Nephron progenitor cell (in vitro differentiated cells): ENCODE data around the gene RLF.

Experiments
- DNase-seq: peaks from one replicate; pipeline ENCODE4 v3.0.0; 2021
- H3K27ac Mint-ChIP-seq: 2 replicates; pipeline ENCODE4 v1.8.0; 2021; ENCODE audit warnings: mild to moderate bottlenecking, moderate library complexity, mixed read lengths
- H3K27me3 Mint-ChIP-seq: 2 replicates; pipeline ENCODE4 v1.8.0; 2021; ENCODE audit warnings: mild to moderate bottlenecking, low read depth, mixed read lengths; ENCODE audit not compliant: poor library complexity
- H3K36me3 Mint-ChIP-seq: 2 replicates; pipeline ENCODE4 v1.8.0; 2021; ENCODE audit warnings: low read depth, mixed read lengths
- H3K4me1 Mint-ChIP-seq: 2 replicates; pipeline ENCODE4 v1.8.0; 2021; ENCODE audit warnings: mixed read lengths
- H3K4me3 Mint-ChIP-seq: 2 replicates; pipeline ENCODE4 v1.8.0; 2021; ENCODE audit warnings: mild to moderate bottlenecking, moderate library complexity, mixed read lengths
- H3K9me3 Mint-ChIP-seq: 2 replicates; pipeline ENCODE4 v1.8.0; 2021; ENCODE audit warnings: mild to moderate bottlenecking, moderate library complexity, mixed read lengths
- CTCF ChIP-seq: fragments of 200-600 bp; sonication (generic); IDR thresholded peaks from 2 replicates; pipeline ENCODE4 v1.5.0; 2021; ENCODE audit warnings: antibody characterized with exemption

The RLF gene

DNA sequence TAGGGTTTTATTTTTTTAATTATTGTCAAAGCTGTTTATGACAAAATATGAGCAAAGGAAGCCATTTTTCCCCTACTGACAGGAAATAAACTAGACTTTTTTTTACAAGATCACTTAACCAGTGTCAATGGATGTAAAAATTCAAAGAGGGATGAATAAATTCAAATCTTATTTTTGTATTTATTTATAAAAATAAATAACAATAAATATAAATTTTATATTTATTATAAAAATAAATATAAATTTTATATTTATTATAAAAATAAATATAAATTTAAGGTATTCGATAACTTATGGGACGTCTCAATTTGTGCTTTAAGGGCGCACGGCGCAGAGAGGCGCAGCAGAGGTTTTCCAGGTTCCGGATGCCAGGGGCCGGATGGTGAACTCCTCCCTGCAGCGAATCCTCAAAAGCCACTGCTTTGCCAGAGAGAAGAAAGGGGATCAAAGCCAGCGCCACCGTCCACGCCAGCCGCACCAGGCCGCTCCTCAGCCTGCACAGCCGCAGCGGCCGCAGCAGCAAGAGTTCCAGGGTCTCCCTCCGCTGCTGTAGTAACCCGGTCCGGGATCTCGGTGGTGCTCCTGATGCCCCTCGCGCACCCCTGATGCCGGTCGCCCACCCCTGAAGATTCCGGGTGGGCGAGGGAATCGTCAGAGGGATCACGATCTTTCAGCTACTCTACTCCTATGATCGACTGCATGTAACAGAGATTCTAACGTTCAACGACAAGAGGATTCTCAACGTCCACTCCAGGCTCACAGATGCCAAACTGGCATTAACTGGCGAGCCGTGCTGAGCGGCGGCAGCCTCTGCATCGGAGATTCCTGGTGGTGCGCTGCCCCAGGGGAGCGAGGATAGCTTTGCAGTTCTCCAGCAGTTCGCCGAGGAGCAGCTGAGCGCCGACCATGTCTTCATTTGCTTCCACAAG lies 28.5 kb upstream of the RLF start:
- peaks cover 15% of the 10 kb centered on the region for H3K9me3 Mint-ChIP-seq
- TF ChIP-seq CTCF = no peak

DNA sequence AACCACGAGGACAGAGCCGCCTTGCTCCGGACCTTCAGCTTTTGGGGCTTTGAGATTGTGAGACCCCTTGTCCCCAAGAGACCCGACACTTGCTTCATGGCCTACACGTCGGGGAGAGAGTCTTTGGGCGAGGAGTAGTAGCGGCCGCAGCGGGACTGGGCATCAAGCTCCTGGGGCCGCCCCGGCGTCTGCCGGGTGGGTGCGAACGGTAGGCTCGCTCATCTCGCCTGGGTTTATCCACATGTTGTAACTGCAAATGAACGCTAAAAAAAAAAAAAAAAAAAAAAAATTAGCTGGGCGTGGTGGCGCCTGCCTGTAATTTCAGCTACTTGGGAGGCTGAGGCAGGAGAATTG lies 27.9 kb upstream of the RLF start:
- Mint-ChIP-seq H3K4me3 (no peak overlapping the region), H3K9me3 (peaks cover 15% of the 10 kb centered on the region), H3K27ac (no peak overlapping the region), H3K36me3 (no peaks in the 10 kb centered on the region), H3K4me1 (no peaks in the 10 kb centered on the region), H3K27me3 (peaks cover 31% of the 10 kb centered on the region)
- no peak for DNase-seq
- TF ChIP-seq CTCF = no peak

More for the DNA sequence above, 28.5 kb upstream of the RLF start:
- no peak for DNase-seq
- H3K36me3 Mint-ChIP-seq = no peaks in the 10 kb centered on the region
- peaks cover 28% of the 10 kb centered on the region for H3K27me3 Mint-ChIP-seq
- no peak overlapping the region for H3K27ac Mint-ChIP-seq
- no peaks in the 10 kb centered on the region for H3K4me1 Mint-ChIP-seq
- no peak overlapping the region for H3K4me3 Mint-ChIP-seq

DNA sequence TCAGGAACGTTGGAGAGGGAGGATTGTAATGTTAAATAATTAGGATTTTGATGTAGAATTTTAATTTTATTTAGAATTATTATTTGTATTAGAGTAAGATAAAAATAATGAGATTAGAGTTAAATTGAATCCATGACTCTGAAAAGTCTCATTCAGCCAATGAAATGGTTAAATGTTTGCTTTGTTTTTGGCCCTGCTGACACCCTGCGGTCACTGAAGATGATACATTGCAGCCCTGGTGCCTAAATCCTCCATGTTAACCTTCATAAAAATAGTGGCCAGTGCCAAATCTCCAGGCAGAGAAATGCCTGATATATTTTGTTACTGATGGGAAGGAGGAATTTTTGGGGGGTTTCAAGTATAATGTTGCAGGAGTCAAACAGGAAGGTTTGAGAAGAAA lies 27.3 kb upstream of the RLF start:
- peaks cover 15% of the 10 kb centered on the region for H3K9me3 Mint-ChIP-seq
- no peak overlapping the region for H3K27ac Mint-ChIP-seq
- DNase-seq = no peak
- no peak overlapping the region for H3K4me3 Mint-ChIP-seq
- H3K4me1 Mint-ChIP-seq = no peaks in the 10 kb centered on the region
- H3K27me3 Mint-ChIP-seq = peaks cover 35% of the 10 kb centered on the region
- no peaks in the 10 kb centered on the region for H3K36me3 Mint-ChIP-seq
- no peak for TF ChIP-seq CTCF

GRCh38 chr1:40140211-40140973 lies 20.8 kb upstream of the RLF start:
- Mint-ChIP-seq H3K27ac (no peak overlapping the region), H3K36me3 (no peaks in the 10 kb centered on the region), H3K4me3 (no peak overlapping the region), H3K27me3 (peaks cover 68% of the 10 kb centered on the region), H3K4me1 (peaks cover 8% of the 10 kb centered on the region), H3K9me3 (no peaks in the 10 kb centered on the region)
- DNase-seq = no peak
- no peak for TF ChIP-seq CTCF

GRCh38 chr1:40141878-40142535 lies 19.2 kb upstream of the RLF start:
- no peak overlapping the region for H3K27ac Mint-ChIP-seq

More at GRCh38 chr1:40141878-40142535, 19.2 kb upstream of the RLF start:
- Mint-ChIP-seq H3K4me1 (peaks cover 8% of the 10 kb centered on the region), H3K36me3 (no peaks in the 10 kb centered on the region), H3K4me3 (no peak overlapping the region), H3K27me3 (peaks cover 77% of the 10 kb centered on the region), H3K9me3 (no peaks in the 10 kb centered on the region)
- no peak for TF ChIP-seq CTCF
- DNase-seq = no peak
